Esophagus muscularis mucosa (tissue), 3 donors: ENCODE data around the gene YPEL5.

Experiments
- CTCF ChIP-seq, 3 experiments: fragments of 200-600 bp in 2 of 3; fragments of 450-650 bp in 1 of 3; sonication (generic) in 2 of 3; IDR thresholded peaks; one replicate each; pipeline ENCODE4 v1.5.1; 2017 to 2019; ENCODE audit warnings: antibody characterized with exemption in 3 of 3, mild to moderate bottlenecking in 2 of 3, moderate library complexity in 1 of 3
- POLR2AphosphoS5 ChIP-seq, 2 donors: sonication (generic); formaldehyde crosslinking; IDR thresholded peaks; one replicate each; pipeline ENCODE4 v1.6.1; 2017; ENCODE audit warnings: antibody characterized with exemption in 2 of 2

- TF ChIP-seq CTCF (IDR thresholded peaks at IDR 0.05) (no peak), POLR2AphosphoS5 (IDR thresholded peaks at IDR 0.05) (no peak)
Observed at GRCh38 chr2:30115981-30116285, 30.9 kb upstream of the YPEL5 start.
